Muscle layer of duodenum (tissue), 2 donors: ENCODE measurements around the gene TTC4.

ENCODE experiments used
- H3K27ac ChIP-seq: one replicate; pipeline ENCODE4 v1.7.0; 2013; ENCODE audit warnings: mild to moderate bottlenecking, low read length
- H3K27me3 ChIP-seq: one replicate; pipeline ENCODE4 v1.7.0; 2013; ENCODE audit warnings: low read depth, mild to moderate bottlenecking, control low read depth, low read length
- H3K36me3 ChIP-seq, 2 donors: one replicate each; pipeline ENCODE4 v1.7.0; 2013; ENCODE audit warnings: low read length in 2 of 2, control low read depth in 1 of 2, mild to moderate bottlenecking in 1 of 2; ENCODE audit not compliant: insufficient read depth in 2 of 2, control insufficient read depth in 1 of 2
- H3K4me1 ChIP-seq, 2 donors: one replicate each; pipeline ENCODE4 v1.7.0; 2013; ENCODE audit warnings: low read length in 2 of 2, mild to moderate bottlenecking in 2 of 2, control low read depth in 1 of 2, moderate library complexity in 1 of 2; ENCODE audit not compliant: insufficient read depth in 2 of 2, control insufficient read depth in 1 of 2
- H3K4me3 ChIP-seq, 2 donors: one replicate each; pipeline ENCODE4 v1.7.0; 2013; ENCODE audit warnings: low read length in 2 of 2, low read depth in 1 of 2, mild to moderate bottlenecking in 1 of 2
- H3K9me3 ChIP-seq, 2 donors: one replicate each; pipeline ENCODE4 v1.7.0; 2013; ENCODE audit warnings: low read length in 2 of 2, control low read depth in 1 of 2, mild to moderate bottlenecking in 1 of 2; ENCODE audit not compliant: control insufficient read depth in 1 of 2
- donor health status: healthy.

Gene TTC4

DNA sequence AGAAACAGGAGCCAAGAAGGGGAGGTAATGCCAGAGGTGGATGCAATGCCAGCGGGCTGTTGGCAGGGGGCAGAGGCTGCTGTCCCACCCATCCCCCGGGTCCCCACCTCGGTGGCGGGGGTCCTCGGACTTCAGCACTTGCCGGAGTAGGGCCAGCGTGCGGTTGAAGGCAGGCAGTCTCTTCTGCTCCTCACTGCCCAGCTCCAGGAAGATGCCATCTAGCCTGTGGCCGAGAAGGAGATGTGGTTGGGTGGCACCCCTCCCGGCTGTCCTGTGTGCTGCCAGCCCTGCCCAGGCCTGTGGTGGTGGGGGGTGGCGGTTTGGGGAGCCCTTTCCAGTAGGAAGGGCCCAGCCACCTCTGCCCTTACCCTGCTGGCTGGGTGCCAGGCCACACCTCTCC is 71.9 kb downstream of the TTC4 start:
- H3K9me3 ChIP-seq = peaks cover 0 to 5% of the 10 kb centered on the region in 2 donors
- no peak overlapping the region for H3K4me3 ChIP-seq

GRCh38 chr1:54788459-54788858 is 72.8 kb downstream of the TTC4 start:
- Histone ChIP-seq H3K27ac (no peak overlapping the region), H3K9me3 (peaks cover 0 to 5% of the 10 kb centered on the region in 2 donors), H3K36me3 (no peaks in the 10 kb centered on the region), H3K4me3 (no peak overlapping the region), H3K27me3 (no peaks in the 10 kb centered on the region), H3K4me1 (no peaks in the 10 kb centered on the region)

More for the DNA sequence above, 71.9 kb downstream of the TTC4 start:
- no peaks in the 10 kb centered on the region for H3K4me1 ChIP-seq
- H3K27me3 ChIP-seq = no peaks in the 10 kb centered on the region
- H3K36me3 ChIP-seq = no peaks in the 10 kb centered on the region
- H3K27ac ChIP-seq = no peak overlapping the region

DNA sequence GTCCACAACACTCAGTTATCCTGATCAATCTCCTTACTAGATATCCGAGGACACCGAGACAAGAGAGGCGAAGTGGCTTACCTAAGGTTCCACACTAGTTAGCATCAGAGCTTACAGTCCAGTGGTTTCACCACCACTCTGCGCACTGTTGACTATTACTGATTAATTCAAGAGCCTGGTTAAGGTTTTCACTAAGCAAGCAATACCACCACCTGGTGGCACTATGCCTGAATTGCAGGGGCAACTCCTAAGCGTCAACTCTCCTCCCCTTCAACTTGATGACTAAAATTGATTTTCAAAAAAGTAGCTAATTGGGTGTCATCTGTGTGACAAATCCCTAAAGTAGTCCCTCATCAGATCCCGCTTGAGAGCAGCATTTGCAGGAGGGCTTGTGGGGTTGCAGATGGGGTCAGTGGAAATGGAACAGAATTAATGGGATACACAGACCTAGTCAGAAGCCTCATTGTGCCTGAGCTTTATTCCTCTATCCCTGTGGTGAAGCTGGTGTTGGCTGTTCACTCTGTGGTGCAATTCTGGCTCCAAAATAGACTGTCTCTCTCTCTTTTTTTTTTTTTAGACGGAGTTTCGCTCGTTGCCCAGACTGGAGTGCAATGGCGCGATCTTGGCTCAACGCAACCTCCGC is 76.3 kb downstream of the TTC4 start:
- no peak overlapping the region for H3K27ac ChIP-seq
- no peaks in the 10 kb centered on the region for H3K27me3 ChIP-seq
- H3K4me3 ChIP-seq = no peak overlapping the region
- no peaks in the 10 kb centered on the region for H3K4me1 ChIP-seq
- H3K9me3 ChIP-seq = peaks cover 0 to 5% of the 10 kb centered on the region in 2 donors
- no peaks in the 10 kb centered on the region for H3K36me3 ChIP-seq
